Epithelial cell of esophagus (primary cell): Measurements from ENCODE around the gene OR2AG2.

ENCODE experiments used
- DNase-seq: peaks from one replicate; pipeline ENCODE4 v3.0.0; 2010; ENCODE audit warnings: low read depth
- H3K4me3 ChIP-seq: 2 replicates; pipeline ENCODE4 v1.5.1; 2011; ENCODE audit warnings: mild to moderate bottlenecking, low read length, control low read depth
- TF ChIP-seq, protein P1 (sequence below): IDR thresholded peaks from 2 replicates; pipeline ENCODE4 v1.5.1; 2011; ENCODE audit warnings: low read depth, mild to moderate bottlenecking, low read length, control low read depth, inconsistent platforms; ENCODE audit not compliant: insufficient read depth; ENCODE audit errors: missing control alignments

Gene OR2AG2

GRCh38 chr11:6717426-6717825, 54.4 kb downstream of the OR2AG2 start:
- H3K4me3 ChIP-seq = no peak overlapping the region
- TF ChIP-seq, protein P1, sequence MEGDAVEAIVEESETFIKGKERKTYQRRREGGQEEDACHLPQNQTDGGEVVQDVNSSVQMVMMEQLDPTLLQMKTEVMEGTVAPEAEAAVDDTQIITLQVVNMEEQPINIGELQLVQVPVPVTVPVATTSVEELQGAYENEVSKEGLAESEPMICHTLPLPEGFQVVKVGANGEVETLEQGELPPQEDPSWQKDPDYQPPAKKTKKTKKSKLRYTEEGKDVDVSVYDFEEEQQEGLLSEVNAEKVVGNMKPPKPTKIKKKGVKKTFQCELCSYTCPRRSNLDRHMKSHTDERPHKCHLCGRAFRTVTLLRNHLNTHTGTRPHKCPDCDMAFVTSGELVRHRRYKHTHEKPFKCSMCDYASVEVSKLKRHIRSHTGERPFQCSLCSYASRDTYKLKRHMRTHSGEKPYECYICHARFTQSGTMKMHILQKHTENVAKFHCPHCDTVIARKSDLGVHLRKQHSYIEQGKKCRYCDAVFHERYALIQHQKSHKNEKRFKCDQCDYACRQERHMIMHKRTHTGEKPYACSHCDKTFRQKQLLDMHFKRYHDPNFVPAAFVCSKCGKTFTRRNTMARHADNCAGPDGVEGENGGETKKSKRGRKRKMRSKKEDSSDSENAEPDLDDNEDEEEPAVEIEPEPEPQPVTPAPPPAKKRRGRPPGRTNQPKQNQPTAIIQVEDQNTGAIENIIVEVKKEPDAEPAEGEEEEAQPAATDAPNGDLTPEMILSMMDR = no peak
- no peak for DNase-seq
